Measurements from ENCODE around the gene PLEKHM2. TPM values are rescaled to one million over a fixed set of nuclear protein-coding genes. Genes with fewer than 3 reads are reported as not detected.

PLEKHM2 gene
- total RNA-seq, 2 experiments from 2014 or later, result 27.5 to 45.7 TPM

DNA sequence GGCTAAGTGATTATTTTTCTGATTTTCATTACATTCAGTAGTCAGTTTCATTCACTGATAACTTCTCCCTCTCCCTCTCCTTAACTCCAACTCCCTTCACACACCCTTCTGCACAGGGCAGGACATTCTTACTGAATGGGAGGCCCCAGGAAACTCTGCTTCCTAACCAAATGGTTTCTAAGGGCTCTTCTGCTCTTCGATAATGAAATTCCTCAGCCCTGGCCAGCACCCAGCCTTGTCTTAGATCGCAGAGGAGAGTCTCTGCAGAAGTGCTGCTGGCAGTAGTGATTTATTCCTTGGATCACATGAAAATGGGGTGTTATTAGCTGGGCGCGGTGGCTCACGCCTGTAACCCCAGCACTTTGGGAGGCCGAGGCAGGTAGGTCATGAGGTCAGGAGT is 16.4 kb downstream of the PLEKHM2 start:
- CTCF ChIA-PET (ENCODE audit: unreplicated experiment), result no interaction called here
- H3K79me2 ChIP-seq (ENCODE audit: insufficient read depth, low read depth, low read length), result peaks cover 27% of the 10 kb centered on the region; the same call in 1 of the 2 replicates
- TF ChIP-seq EZH2phosphoT487 (IDR thresholded peaks at IDR 0.05; ENCODE audit: borderline replicate concordance, low read depth, low read length), result no peak
- TF ChIP-seq, protein P1, sequence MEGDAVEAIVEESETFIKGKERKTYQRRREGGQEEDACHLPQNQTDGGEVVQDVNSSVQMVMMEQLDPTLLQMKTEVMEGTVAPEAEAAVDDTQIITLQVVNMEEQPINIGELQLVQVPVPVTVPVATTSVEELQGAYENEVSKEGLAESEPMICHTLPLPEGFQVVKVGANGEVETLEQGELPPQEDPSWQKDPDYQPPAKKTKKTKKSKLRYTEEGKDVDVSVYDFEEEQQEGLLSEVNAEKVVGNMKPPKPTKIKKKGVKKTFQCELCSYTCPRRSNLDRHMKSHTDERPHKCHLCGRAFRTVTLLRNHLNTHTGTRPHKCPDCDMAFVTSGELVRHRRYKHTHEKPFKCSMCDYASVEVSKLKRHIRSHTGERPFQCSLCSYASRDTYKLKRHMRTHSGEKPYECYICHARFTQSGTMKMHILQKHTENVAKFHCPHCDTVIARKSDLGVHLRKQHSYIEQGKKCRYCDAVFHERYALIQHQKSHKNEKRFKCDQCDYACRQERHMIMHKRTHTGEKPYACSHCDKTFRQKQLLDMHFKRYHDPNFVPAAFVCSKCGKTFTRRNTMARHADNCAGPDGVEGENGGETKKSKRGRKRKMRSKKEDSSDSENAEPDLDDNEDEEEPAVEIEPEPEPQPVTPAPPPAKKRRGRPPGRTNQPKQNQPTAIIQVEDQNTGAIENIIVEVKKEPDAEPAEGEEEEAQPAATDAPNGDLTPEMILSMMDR (conservative IDR thresholded peaks at IDR 0.05; ENCODE audit: low read length), result no peak

DNA sequence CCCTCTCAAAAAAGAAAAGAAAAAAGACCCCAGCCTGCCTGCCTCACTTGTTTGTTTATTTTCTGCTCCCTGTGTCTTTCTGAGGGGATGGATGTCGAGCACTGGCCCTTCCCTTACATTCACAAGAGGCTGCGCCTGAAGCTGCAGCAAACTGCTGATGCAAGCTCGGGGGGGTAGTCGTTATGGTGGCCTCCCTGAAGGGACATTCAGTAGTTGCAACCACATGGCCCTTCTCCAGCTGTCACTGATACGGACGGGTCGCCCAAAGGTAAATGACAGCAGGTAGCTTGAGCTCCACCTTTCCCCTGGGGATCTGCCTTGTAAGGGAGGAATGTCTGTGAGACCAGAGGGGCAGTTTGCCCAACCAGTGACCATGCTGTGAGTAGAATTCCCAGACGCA is 17.7 kb downstream of the PLEKHM2 start:
- Histone ChIP-seq H3K79me2 (ENCODE audit: insufficient read depth, low read depth, low read length) (peaks cover 21% of the 10 kb centered on the region; the same call in 1 of the 2 replicates), H2AFZ (ENCODE audit: low read length) (no peak overlapping the region), H3K4me1 (ENCODE audit: insufficient read depth, low read length, poor library complexity, severe bottlenecking) (peaks cover 28% of the 10 kb centered on the region), H4K20me1 (ENCODE audit: insufficient read depth, low read length) (no peaks in the 10 kb centered on the region), H3K4me2 (ENCODE audit: low read length) (no peak overlapping the region), H3K9me2 (ENCODE audit: insufficient read depth, low read length) (no peaks in the 10 kb centered on the region), H3K36me3 (ENCODE audit: insufficient read depth, low read length) (peaks cover 6% of the 10 kb centered on the region), H3K4me3 (ENCODE audit: low read depth, low read length, poor library complexity, severe bottlenecking) (no peak overlapping the region), H3K9me3 (ENCODE audit: low read length) (no peaks in the 10 kb centered on the region), H3K27ac (ENCODE audit: low read depth, low read length, poor library complexity, severe bottlenecking) (no peak overlapping the region)
- no TSS peak for BruUV-seq (replicated peaks)
- intact Hi-C loops (cut with micrococcal nuclease; ENCODE audit: unreplicated experiment), result no loop called here
- POLR2A ChIA-PET, result interaction anchor here (1.1 kb wide), 1 partner anchor 17 kb away, joined by 3 read pairs; no protein-coding TSS in a partner anchor
- CTCF ChIA-PET (ENCODE audit: unreplicated experiment), result no interaction called here
- TF ChIP-seq, protein P1 (conservative IDR thresholded peaks at IDR 0.05; ENCODE audit: low read length), result no peak
- no peak for TF ChIP-seq EZH2phosphoT487 (IDR thresholded peaks at IDR 0.05; ENCODE audit: borderline replicate concordance, low read depth, low read length)
- no peak for DNase-seq (ENCODE audit: low spot score)

More for the DNA sequence above, 16.4 kb downstream of the PLEKHM2 start:
- Histone ChIP-seq H2AFZ (ENCODE audit: low read length) (no peak overlapping the region), H3K4me3 (ENCODE audit: low read depth, low read length, poor library complexity, severe bottlenecking) (no peak overlapping the region), H3K4me2 (ENCODE audit: low read length) (peak overlapping the region; percentile 13; the same call in 1 of the 2 replicates), H3K27ac (ENCODE audit: low read depth, low read length, poor library complexity, severe bottlenecking) (no peak overlapping the region), H4K20me1 (ENCODE audit: insufficient read depth, low read length) (no peaks in the 10 kb centered on the region), H3K9me3 (ENCODE audit: low read length) (no peaks in the 10 kb centered on the region), H3K9me2 (ENCODE audit: insufficient read depth, low read length) (no peaks in the 10 kb centered on the region), H3K36me3 (ENCODE audit: insufficient read depth, low read length) (peaks cover 6% of the 10 kb centered on the region), H3K4me1 (ENCODE audit: insufficient read depth, low read length, poor library complexity, severe bottlenecking) (peaks cover 36% of the 10 kb centered on the region)
- POLR2A ChIA-PET, result no interaction called here
- no peak for DNase-seq (ENCODE audit: low spot score)
- BruUV-seq (replicated peaks), result no TSS peak
- intact Hi-C loops (cut with micrococcal nuclease; ENCODE audit: unreplicated experiment), result no loop called here

DNA sequence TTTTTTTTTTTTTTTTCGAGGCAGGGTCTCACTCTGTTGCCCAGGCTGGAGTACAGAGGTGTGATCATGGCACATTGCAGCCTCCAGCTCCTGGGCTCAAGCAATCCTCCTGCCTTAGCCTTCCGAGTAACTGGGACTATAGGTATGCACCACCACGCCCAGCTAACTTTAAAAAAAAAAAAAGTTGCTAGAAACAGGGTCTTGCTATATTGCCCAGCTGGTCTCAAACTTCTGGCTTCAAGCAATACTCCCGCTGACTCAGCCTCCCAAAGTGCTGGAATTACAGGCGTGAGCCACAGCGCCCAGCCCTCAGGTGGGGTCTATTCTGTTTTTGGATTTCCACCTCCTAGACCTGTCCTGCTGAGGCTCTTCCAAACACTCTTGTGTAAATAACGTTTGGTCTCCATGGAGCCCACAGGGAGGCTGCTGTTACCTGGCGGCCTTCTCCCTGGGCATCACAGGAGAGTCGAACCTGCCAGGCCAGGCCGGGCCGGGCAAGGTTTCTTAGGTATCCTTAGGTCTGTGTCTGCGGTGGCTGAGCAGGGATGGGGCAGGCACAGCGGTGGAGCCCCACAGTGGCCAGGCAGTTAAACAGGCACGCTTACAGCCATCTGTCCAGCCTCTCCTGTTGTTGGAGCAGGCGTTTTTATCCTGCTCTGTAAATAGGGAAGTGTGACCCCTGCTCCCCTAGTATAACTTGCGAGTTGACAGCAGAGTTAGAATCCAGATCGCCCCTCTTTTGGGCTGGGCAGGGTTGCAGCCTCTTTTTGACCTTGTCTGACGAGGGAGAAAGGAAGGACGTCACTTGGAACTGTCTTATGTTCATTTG is 18.8 kb downstream of the PLEKHM2 start:
- TF ChIP-seq EZH2phosphoT487 (IDR thresholded peaks at IDR 0.05; ENCODE audit: borderline replicate concordance, low read depth, low read length), result no peak
- TF ChIP-seq, protein P1 (conservative IDR thresholded peaks at IDR 0.05; ENCODE audit: low read length), result peak; percentile 53
- H3K4me3 ChIP-seq (ENCODE audit: low read depth, low read length, poor library complexity, severe bottlenecking), result no peak overlapping the region
- H3K4me2 ChIP-seq (ENCODE audit: low read length), result no peak overlapping the region
- no peak overlapping the region for H2AFZ ChIP-seq (ENCODE audit: low read length)
- H3K36me3 ChIP-seq (ENCODE audit: insufficient read depth, low read length), result peaks cover 6% of the 10 kb centered on the region
- H3K4me1 ChIP-seq (ENCODE audit: insufficient read depth, low read length, poor library complexity, severe bottlenecking), result peaks cover 17% of the 10 kb centered on the region
- H3K27ac ChIP-seq (ENCODE audit: low read depth, low read length, poor library complexity, severe bottlenecking), result no peak overlapping the region
- no TSS peak for BruUV-seq (replicated peaks)
- DNase-seq (ENCODE audit: low spot score), result no peak
- ChIA-PET POLR2A (interaction anchor here (0.5 to 1.1 kb wide), 2 partner anchors 18 to 131 kb away, joined by 3 to 4 read pairs; no protein-coding TSS in a partner anchor), CTCF (ENCODE audit: unreplicated experiment) (no interaction called here)
- no peaks in the 10 kb centered on the region for H4K20me1 ChIP-seq (ENCODE audit: insufficient read depth, low read length)
- peaks cover 20% of the 10 kb centered on the region; the same call in 1 of the 2 replicates for H3K79me2 ChIP-seq (ENCODE audit: insufficient read depth, low read depth, low read length)
- intact Hi-C loops (cut with micrococcal nuclease; ENCODE audit: unreplicated experiment), result no loop called here
- no peaks in the 10 kb centered on the region for H3K9me3 ChIP-seq (ENCODE audit: low read length)
- H3K9me2 ChIP-seq (ENCODE audit: insufficient read depth, low read length), result no peaks in the 10 kb centered on the region

Measured in OCI-LY7 (cell line).